Astrocyte (in vitro differentiated cells and primary cell): ENCODE data around the gene RHBG. TPM values are rescaled to one million over a fixed set of nuclear protein-coding genes. Genes with fewer than 3 reads are reported as not detected.

Experiments used
- DNase-seq: peaks from one replicate; pipeline ENCODE4 v3.0.0-alpha.2; 2010; ENCODE audit warnings: low read depth
- FAIRE-seq: peaks from 2 replicates; lab custom pipeline; 2011; peaks lifted over from hg19 to GRCh38; lab: Jason Lieb, UNC
- H2AFZ ChIP-seq: 2 replicates; pipeline ENCODE4 v1.6.0; 2012; ENCODE audit warnings: low read depth, low read length, inconsistent platforms
- H3K27ac ChIP-seq: 2 replicates; pipeline ENCODE4 v1.5.1; 2011; ENCODE audit warnings: low read depth, low read length, inconsistent platforms
- H3K27me3 ChIP-seq: 2 replicates; pipeline ENCODE4 v1.6.0; 2011; ENCODE audit warnings: low read length, inconsistent platforms; ENCODE audit not compliant: insufficient read depth
- H3K36me3 ChIP-seq: 2 replicates; pipeline ENCODE4 v1.5.1; 2011; ENCODE audit warnings: low read length, inconsistent platforms; ENCODE audit not compliant: insufficient read depth
- H3K4me1 ChIP-seq: 2 replicates; pipeline ENCODE4 v1.5.1; 2011; ENCODE audit warnings: low read length, inconsistent platforms; ENCODE audit not compliant: insufficient read depth
- H3K4me2 ChIP-seq: 2 replicates; pipeline ENCODE4 v1.6.0; 2012; ENCODE audit warnings: low read length, inconsistent platforms
- H3K4me3 ChIP-seq: 2 replicates; pipeline ENCODE4 v1.5.1; 2011; ENCODE audit warnings: low read depth, mild to moderate bottlenecking, low read length, inconsistent platforms; ENCODE audit not compliant: insufficient read depth
- H3K79me2 ChIP-seq: 2 replicates; pipeline ENCODE4 v1.6.0; 2012; ENCODE audit warnings: mild to moderate bottlenecking, low read length, inconsistent platforms; ENCODE audit not compliant: insufficient read depth
- H3K9ac ChIP-seq: 2 replicates; pipeline ENCODE4 v1.6.0; 2012; ENCODE audit warnings: mild to moderate bottlenecking, low read length, inconsistent platforms
- H3K9me3 ChIP-seq: 2 replicates; pipeline ENCODE4 v1.5.1; 2012; ENCODE audit warnings: low read depth, mild to moderate bottlenecking, low read length, inconsistent platforms; ENCODE audit not compliant: insufficient read depth
- H4K20me1 ChIP-seq: 2 replicates; pipeline ENCODE4 v1.6.0; 2012; ENCODE audit warnings: low read length, inconsistent platforms; ENCODE audit not compliant: insufficient read depth
- H3K27ac Mint-ChIP-seq: one replicate; pipeline ENCODE4 v1.8.0; 2021; ENCODE audit warnings: mild to moderate bottlenecking, mixed read lengths; ENCODE audit not compliant: unreplicated experiment
- H3K27me3 Mint-ChIP-seq: one replicate; pipeline ENCODE4 v1.8.0; 2021; ENCODE audit warnings: low read depth, mixed read lengths; ENCODE audit not compliant: unreplicated experiment
- H3K36me3 Mint-ChIP-seq: one replicate; pipeline ENCODE4 v1.8.0; 2021; ENCODE audit warnings: low read depth, mixed read lengths; ENCODE audit not compliant: unreplicated experiment
- H3K4me1 Mint-ChIP-seq: one replicate; pipeline ENCODE4 v1.8.0; 2021; ENCODE audit warnings: low read depth, mixed read lengths; ENCODE audit not compliant: unreplicated experiment
- H3K4me3 Mint-ChIP-seq: one replicate; pipeline ENCODE4 v1.8.0; 2021; ENCODE audit warnings: mild to moderate bottlenecking, moderate library complexity, mixed read lengths; ENCODE audit not compliant: unreplicated experiment
- H3K9me3 Mint-ChIP-seq: one replicate; pipeline ENCODE4 v1.8.0; 2021; ENCODE audit warnings: mild to moderate bottlenecking, mixed read lengths; ENCODE audit not compliant: unreplicated experiment
- CTCF ChIP-seq: IDR thresholded peaks from 2 replicates; pipeline ENCODE4 v1.5.1; 2011; ENCODE audit warnings: low read depth, mild to moderate bottlenecking, inconsistent platforms, low read length, moderate library complexity; ENCODE audit not compliant: insufficient read depth
- EZH2 ChIP-seq: IDR thresholded peaks from 2 replicates; pipeline ENCODE4 v1.6.1; 2012; ENCODE audit warnings: mild to moderate bottlenecking, low read length, inconsistent platforms; ENCODE audit not compliant: insufficient read depth
- total RNA-seq: library from RNA; stranded (reverse); gene quantifications from 2 replicates; pipeline ENCODE4 v1.2.1, GENCODE V29; 2021

RHBG gene
- total RNA-seq, 1 donor from 2014 or later = not detected

GRCh38 chr1:156373546-156373945 lies 4.5 kb downstream of the RHBG start:
- no peak for FAIRE-seq
- no peak overlapping the region for H3K4me3 ChIP-seq
- H3K36me3 Mint-ChIP-seq = no peaks in the 10 kb centered on the region
- no peak overlapping the region for H3K27ac Mint-ChIP-seq
- no peak overlapping the region for H3K4me3 Mint-ChIP-seq
- no peak overlapping the region for H3K4me2 ChIP-seq
- H3K4me1 ChIP-seq = peaks cover 8% of the 10 kb centered on the region
- no peaks in the 10 kb centered on the region for H3K79me2 ChIP-seq
- H3K27me3 ChIP-seq = peaks cover 10% of the 10 kb centered on the region
- H3K27me3 Mint-ChIP-seq = peaks cover 31% of the 10 kb centered on the region
- H4K20me1 ChIP-seq = no peaks in the 10 kb centered on the region
- no peak overlapping the region for H2AFZ ChIP-seq
- TF ChIP-seq EZH2 (no peak), CTCF (no peak)
- H3K27ac ChIP-seq = no peak overlapping the region
- H3K4me1 Mint-ChIP-seq = peaks cover 5% of the 10 kb centered on the region
- H3K9ac ChIP-seq = no peak overlapping the region
- H3K36me3 ChIP-seq = no peaks in the 10 kb centered on the region
- no peaks in the 10 kb centered on the region for H3K9me3 Mint-ChIP-seq
- DNase-seq = no peak
- H3K9me3 ChIP-seq = no peaks in the 10 kb centered on the region

- peaks cover 8% of the 10 kb centered on the region for H3K4me1 Mint-ChIP-seq
- Histone ChIP-seq H2AFZ (no peak overlapping the region), H3K79me2 (no peaks in the 10 kb centered on the region), H3K4me3 (no peak overlapping the region), H3K27ac (no peak overlapping the region), H3K9ac (no peak overlapping the region), H3K36me3 (no peaks in the 10 kb centered on the region), H3K4me1 (no peaks in the 10 kb centered on the region), H4K20me1 (no peaks in the 10 kb centered on the region), H3K27me3 (peaks cover 5% of the 10 kb centered on the region), H3K4me2 (no peak overlapping the region), H3K9me3 (no peaks in the 10 kb centered on the region)
- peaks cover 22% of the 10 kb centered on the region for H3K27me3 Mint-ChIP-seq
- H3K36me3 Mint-ChIP-seq = no peaks in the 10 kb centered on the region
- no peak overlapping the region for H3K4me3 Mint-ChIP-seq
- DNase-seq (no peak), FAIRE-seq (no peak)
- H3K9me3 Mint-ChIP-seq = no peaks in the 10 kb centered on the region
- TF ChIP-seq CTCF (no peak), EZH2 (no peak)
- no peak overlapping the region for H3K27ac Mint-ChIP-seq
Measured at GRCh38 chr1:156376146-156376545, 7.1 kb downstream of the RHBG start.

GRCh38 chr1:156376958-156377919 lies 8.2 kb downstream of the RHBG start:
- Histone ChIP-seq H3K4me2 (no peak overlapping the region), H2AFZ (no peak overlapping the region), H3K4me1 (no peaks in the 10 kb centered on the region), H3K79me2 (no peaks in the 10 kb centered on the region), H3K27ac (no peak overlapping the region), H3K9ac (no peak overlapping the region), H4K20me1 (no peaks in the 10 kb centered on the region), H3K9me3 (no peaks in the 10 kb centered on the region), H3K36me3 (no peaks in the 10 kb centered on the region), H3K27me3 (peaks cover 5% of the 10 kb centered on the region), H3K4me3 (no peak overlapping the region)
- Mint-ChIP-seq H3K27me3 (peaks cover 23% of the 10 kb centered on the region), H3K4me3 (no peak overlapping the region), H3K36me3 (no peaks in the 10 kb centered on the region), H3K4me1 (peaks cover 3% of the 10 kb centered on the region), H3K9me3 (no peaks in the 10 kb centered on the region), H3K27ac (no peak overlapping the region)
- DNase-seq = no peak
- TF ChIP-seq CTCF (no peak), EZH2 (no peak)
- FAIRE-seq = no peak
